SHP77 (cell line): ENCODE measurements around the gene ZNF165.
"Not testable (repeated sequence)": the region's sequence is repeated elsewhere in the genome, so short reads cannot be mapped to it uniquely, and the experiment has no call there.

Experiments
- DNase-seq, 2 experiments: peaks; one replicate each; lab custom pipeline; 2025; lab: John Stamatoyannopoulos, UW

The ZNF165 gene

DNA sequence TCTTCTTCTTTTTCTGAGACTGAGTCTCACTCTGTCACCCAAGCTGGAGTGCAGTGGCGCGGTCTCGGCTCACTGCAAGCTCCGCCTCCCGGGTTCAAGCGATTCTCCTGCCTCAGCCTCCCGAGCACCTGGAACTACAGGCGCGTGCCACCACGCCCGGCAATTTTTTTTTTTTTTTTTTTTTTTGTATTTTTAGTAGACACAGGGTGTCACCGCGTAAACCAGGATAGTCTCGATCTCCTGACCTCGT, at the start of gene ZNF165:
Gene ZNF165 (plus strand): TSS at position 188 of the 250 bp plus-strand sequence. CDS start 4,913 bp downstream, outside the sequence.
- not testable (repeated sequence) for DNase-seq

DNA sequence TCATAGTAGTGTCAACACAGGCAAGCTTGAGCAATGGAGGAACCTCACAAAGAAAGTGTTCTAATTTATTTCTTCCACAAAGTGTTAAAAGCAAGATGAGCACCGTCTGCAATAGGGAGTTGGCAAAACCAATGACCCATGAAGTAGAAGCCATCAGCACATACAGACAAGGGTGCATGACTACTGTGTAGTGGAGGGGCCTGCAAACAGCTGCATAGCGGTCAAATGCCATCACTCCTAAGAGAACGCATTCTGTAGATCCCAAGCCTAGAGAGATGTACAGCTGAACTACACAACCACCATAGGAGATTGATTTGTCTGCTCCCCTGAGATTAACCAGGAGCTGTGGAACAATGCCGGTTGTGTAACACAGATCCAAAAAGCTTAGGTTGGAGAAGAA, 26.8 kb upstream of the ZNF165 start:
- no peak for DNase-seq

DNA sequence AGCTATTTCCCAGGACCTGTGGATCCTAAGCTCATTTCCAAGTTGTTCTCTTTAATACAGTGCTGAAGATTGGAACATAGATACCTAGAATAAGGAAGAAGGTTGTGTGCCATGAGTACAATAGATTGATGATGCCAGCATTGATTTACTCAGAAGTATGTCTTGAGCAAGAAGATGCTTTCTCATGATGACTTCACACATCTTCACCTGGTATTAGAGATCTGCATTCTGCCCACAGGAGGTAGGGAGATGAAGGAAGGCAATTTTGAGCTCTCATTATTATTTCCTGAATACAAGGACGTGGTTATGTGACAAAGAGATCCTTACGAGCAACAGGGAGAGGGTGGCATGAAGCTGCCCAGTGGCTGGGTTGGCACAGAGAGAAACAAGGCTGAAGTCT, 20.0 kb upstream of the ZNF165 start:
- DNase-seq: no peak

DNA sequence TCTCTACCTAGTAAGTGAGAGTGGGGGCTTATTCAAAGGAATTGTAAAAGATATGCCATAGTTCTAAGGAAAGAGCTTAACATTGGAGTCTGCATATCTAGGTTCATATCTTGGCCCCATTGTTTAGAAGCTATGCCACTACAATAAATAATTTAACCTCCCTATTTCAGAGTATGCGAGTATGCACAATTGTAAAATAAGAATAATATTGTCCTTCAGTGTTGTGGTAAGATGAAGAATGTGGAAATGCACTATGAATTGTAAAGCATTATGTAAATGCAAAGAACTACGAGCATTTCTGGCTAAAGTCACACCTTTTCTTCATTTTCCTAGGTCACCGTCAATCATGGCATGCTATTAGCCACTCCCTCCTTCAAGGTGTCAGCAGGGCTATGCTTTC, 16.1 kb upstream of the ZNF165 start:
- no peak for DNase-seq

DNA sequence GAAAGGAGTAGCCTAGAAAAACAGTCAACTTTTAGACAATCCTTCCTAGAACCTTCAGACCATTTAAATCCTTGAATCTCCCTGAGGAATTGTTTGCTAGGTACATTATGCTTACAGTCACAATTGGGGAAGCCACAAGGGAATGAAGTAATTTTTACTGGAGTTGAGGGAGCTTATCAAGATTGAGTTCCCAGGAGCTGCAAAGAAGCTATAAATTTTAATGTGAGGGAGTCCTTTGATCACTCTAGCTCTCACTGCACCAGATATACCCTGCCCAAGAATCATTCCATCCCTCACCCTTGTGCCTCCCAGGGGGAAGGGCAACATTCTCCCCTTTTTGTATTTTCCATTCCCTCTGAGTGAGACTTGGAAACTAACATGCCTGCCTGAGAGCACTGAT, 12.3 kb upstream of the ZNF165 start:
- DNase-seq: no peak

DNA sequence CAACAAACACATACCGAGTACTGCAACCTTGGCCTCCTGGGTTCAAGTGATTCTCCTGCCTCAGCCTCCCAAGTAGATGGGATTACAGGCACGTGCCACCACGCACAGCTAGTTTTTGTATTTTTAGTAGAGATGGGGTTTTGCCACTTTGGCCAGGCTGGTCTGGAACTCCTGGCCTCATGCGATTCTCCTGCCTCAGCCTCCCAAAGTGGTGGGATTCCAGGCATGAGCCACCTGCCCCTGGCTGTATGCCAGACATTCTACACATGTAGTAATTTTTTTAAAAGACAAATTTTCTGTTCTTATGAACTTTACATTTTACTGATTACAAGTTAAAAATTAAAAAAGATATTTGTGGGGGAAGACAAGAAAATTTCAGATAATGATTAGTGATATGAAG, 9.4 kb upstream of the ZNF165 start:
- not testable (repeated sequence) for DNase-seq

DNA sequence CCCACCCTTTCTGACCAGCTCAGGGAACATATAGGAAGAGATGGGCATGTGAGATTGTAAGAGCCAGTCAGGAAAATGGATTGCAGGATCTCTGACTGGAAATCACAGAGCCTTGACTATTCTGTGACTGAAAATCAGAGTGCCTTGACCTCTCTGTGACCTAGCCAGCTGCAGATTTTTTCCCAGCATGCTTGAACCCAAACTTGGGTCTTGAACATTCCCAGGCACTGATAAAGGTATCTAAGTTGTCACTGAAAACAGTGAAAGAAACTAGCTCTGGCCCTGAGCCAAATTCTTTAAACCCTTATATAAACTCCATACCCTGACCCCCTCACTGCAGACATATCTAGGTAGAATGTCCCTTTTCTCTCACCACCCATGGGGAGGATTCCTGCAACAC, 2.3 kb upstream of the ZNF165 start:
- DNase-seq: no peak

DNA sequence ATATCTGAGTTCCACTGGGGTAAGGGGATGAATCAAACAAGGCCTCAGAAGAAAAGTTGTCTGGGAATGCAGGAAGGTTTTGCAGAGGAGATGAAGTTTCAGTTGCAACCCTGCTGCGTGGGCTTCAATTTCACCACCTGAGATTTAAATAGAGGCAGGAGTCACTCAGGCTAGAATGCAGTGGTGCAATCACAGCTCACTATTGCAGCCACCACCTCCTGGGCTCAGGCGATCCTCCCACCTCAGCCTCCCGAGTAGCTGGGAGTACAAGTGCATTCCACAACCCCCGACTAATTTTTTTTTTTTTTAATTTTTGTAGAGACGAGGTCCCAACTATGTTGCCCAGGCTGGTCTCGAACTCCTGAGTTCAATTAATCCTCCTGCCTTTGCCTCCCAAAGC, 1.5 kb upstream of the ZNF165 start:
- DNase-seq: no peak

DNA sequence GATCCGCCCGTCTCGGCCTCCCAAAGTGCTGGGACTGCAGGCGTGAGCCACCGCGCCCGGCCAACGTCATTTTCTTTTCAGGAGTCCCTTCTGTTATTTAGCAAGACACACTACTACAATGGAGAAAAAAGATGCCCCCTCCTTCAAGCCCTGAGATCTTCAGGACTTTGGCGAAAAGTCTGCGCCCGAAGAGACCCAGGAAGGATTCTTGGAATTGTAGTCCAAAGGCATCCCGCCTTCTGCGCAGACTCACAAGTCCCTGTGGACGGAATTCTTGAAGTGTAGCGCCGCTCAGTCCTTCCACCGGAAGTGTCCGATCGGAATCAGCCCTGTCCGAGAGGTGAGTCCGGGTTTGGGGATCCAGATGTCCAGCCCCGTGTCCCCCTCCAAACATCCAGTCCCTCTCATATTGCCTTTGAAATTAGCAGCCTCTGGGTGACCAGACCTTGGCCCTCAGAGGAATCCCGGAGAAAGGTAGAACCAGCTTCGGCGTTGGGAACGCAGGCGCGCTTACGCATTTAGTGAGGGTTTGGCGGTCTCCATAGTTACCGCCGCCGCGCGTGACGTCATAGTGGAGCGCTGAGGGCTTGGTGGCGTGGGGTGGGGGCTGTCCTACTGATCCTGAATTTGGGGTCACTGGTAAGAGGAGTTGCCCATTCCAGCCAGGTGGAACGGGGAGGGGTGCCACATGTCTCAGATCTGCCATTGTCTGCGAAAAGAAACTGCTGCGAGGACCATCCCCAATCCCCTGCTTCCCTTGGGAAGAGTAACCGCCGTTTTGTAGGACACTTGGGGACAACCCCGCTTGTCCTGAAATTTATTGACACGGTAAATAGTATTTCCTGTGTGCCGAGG, 490 bp downstream of the ZNF165 start:
- peak; percentile 86 to 93 for DNase-seq

DNA sequence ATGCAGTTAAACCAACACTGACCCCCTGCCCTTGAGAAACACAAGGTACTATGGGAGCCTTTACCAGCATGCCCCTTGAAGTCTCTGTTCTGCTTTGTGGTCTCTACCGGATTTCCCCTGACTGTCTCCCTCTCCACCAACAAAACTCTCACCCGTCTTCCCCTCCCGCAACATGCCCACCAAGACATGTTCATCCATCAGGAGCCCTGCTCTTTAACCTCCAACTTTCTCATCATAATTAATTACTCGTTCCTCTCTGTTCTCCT, 1.1 kb downstream of the ZNF165 start:
- DNase-seq: no peak

DNA sequence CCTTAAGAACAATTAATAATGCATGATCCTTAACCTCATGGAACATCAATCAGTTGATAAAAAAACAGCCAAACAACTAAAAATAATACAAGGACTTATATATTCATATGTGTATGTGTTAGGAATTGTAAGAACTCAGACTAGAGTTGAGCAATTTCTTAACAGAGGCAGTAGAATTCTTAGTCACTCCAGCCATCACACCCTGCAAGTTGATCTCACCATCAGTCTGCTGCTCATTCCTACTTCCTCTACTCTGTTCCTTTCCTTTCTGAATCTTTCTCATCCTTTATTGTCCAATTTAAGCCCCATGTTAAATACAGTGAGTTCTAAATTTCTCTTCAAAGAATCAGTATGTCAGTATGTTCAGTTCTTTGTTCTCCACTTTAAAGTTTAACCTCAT, 2.6 kb downstream of the ZNF165 start:
- no peak for DNase-seq

DNA sequence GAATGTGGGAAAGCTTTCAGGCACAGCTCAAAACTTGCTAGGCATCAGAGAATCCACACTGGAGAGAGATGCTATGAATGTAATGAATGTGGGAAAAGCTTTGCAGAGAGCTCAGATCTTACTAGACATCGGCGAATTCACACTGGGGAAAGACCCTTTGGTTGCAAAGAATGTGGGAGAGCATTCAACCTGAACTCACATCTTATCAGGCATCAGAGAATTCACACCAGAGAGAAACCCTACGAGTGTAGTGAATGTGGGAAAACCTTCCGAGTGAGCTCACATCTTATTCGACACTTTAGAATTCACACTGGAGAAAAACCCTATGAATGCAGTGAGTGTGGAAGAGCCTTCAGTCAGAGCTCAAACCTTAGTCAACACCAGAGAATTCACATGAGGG, 8.7 kb downstream of the ZNF165 start:
- DNase-seq: no peak

DNA sequence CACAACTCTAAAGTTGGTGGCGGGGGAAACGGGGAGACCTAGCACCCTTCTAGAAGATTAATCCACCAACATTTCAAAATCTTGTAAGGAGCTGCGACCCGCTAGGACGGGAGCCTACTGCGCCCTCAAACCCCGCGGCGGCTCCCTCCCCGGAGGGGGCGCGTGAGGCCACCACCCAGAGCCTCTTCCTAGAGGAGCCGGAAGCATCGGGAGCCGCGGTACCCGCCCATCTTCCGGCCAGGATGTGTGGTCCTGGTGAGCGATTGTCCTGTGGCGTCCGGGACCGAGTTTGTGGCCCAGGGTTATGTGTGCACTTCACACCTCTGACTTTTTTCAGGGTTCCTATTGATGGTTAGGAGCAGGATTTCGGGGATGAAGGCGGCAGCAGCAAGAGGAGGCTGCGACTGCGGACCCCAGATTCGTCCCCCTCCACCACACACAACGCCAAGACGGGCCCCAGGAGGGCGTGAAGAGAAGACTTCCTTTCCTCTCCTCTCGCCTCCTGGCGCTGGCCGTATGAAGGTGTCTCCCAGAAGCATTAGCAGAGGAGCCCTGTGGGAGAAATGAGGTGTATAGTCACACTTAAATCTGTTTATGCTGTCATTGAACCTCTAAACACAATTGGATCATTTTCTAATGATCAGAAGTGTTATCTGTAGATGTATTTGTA, 10.7 kb downstream of the ZNF165 start:
- no peak for DNase-seq

DNA sequence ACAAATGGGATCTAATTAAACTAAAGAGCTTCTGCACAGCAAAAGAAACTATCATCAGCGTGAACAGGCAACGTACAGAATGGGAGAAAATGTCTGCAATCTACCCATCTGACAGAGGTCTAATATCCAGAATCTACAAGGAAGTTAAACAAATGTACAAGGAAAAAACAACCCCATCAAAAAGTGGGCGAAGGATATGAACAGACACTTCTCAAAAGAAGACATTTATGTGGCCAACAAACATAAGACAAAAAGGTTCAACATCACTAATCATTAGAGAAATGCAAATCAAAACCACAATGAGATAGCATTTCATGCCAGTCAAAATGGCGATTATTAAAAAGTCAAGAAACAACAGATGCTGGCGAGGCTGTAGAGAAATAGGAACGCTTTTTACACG, 21.9 kb downstream of the ZNF165 start:
- DNase-seq: not testable (repeated sequence)

DNA sequence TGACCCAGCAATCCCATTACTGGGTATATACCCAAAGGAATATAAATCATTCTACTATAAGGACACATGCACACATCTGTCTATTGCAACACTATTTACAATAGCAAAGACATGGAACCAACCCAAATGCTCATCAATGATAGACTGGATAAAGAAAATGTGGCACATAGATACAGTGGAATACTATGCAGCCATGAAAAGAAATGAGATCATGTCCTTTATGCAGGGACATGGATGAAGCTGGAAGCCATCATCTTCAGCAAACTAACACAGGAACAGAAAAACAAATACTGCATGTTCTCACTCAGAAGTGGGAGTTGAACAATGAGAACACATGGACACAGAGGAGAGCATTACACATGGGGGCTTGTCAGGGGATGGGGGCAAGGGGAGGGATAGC, 22.3 kb downstream of the ZNF165 start:
- DNase-seq: not testable (repeated sequence)

DNA sequence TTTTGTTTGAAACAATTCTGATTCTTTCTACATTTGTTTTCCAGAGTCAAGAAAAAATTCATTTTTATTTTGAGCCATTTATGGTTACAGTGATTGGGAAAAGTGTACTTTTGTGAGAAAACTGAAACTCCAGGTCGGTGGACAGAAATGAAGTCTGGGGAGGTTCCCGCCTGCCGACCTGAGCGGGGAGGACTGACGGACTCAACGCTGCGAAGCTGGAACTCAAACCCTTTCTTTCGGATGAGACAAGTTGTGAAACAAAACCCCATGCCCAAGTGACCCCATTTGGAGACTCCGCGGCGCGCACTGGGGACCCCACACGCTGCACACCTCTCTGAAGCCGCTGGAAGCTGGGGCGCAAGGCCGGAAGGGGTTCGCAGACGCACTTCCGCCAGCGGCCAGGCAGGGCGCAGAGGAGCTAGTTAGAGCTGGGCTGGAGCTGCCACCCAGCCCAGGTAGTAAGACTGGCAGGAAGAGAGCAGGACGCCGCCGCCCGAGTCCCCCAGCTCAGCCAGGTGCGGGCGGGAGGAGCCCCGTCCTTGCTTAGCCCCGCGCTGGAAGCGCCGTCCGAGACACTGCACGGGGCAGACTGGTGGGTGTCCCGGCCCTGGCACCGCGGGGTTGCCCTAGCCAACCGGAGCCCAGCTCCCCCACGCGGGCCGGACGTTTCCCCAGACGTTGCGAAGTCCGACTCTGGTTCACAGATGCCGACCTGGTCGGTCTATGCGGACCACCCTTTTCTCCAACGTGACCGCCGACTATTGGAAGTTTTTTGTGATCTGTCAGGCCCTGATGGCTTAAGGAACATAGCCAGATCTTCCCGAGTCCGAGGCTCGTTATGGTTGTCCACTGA, 24.2 kb downstream of the ZNF165 start:
- DNase-seq: peak; percentile 60 to 86

DNA sequence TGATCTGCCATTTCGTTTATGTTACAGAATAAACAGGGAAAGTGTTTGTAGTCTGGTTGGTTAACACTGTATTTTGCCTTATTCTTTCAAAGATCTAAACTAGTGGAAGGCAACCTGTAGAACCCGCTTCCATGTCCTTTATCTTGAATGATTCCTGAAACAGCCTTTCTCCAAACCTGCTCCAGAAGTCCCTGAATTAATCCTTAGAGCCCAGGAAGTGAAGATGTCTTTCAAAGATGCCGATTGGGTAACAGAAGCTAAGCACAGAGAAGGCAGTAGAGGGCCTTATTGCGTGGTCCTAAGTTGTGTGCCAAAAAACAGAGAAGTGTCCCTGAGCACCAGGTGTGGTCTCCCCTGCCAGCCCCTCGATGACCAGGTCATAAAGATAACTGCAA, 24.9 kb downstream of the ZNF165 start:
- peak in 1 of 2 experiments; percentile 6 for DNase-seq

DNA sequence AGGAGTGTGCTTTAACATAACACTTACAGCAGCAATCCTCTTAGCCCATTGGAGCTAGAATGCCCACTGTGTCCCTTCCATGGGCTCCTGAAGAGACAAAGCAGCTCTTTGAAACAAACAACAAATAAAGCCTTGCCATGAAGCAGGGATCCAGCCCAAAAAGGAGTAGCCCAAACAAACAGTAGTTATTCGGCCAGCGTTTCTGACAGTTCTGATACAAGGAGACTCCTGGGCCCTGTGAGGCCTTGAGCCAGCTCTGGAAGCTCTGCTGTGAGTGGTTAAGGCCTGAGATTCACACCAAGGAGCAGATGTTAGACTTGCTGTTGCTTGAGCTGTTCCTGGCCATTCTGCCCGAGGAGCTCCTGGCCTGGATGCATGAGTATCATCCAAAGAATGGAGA, 27.1 kb downstream of the ZNF165 start:
- no peak for DNase-seq

DNA sequence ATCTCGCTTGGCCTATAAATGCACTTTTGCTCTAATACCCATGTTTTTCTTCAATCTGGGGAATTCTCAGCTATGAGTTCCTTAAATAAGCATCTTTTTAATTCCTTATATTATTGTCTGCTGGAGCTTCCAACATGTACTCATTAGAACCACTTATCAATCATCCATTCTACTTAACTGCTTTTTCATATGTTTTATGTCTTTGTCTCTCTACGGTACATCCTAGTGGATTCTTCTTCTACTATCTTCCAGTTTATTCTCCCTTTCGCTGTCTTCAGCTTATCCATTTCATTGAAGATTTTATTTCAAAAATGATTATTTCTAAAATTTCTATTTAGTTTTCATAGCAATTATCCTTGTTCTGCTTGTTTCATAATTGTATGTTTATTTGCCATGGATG, 31.6 kb downstream of the ZNF165 start:
- DNase-seq: no peak

DNA sequence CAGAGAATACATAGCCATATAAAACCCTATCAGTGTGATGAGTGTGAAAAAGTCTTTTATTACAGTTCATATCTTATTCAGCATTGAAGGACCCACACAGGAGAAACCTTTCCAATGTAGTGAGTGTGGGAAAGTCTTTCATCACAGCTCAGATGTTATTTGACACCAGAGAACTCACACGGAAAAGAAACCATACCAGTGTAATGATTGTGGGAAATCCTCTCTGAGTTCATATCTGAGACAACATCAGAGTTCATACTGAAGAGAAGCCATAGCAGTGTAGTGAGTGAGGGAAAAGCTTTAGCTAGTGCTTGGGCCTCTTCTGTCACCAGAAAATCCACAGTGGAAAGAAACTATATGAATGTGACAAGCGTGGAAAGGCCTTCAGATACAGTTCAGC, 35.4 kb downstream of the ZNF165 start:
- no peak for DNase-seq

DNA sequence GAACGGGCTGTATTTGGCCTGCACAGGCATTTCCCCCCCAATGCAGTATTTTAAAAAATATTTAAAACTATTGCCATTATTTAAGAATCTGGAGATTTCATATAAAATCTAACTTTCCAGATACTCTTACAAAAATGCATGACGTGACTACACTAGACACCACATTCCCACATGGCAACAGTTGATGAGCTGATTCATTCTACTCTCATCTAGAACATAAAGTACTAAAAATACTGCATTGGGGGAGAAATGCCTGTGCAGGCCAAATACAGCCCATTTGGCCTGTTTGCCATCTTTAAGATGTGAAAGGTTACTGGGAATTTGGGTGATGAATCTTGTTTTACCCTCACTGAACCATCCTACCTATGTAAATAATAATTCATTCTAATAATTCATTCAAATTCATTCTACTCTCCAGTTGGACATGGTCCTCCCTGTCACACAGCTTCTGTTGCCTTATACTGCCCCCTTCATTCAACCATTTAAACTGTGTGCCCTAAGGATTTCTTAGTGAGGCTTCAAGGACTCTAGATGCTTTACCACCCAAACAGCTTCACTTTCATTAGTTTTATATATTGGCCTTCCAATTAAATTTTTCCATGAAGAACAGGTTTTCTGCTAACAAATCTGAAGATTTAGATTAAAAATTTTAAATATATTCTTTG, 37.1 kb downstream of the ZNF165 start:
- DNase-seq: no peak

DNA sequence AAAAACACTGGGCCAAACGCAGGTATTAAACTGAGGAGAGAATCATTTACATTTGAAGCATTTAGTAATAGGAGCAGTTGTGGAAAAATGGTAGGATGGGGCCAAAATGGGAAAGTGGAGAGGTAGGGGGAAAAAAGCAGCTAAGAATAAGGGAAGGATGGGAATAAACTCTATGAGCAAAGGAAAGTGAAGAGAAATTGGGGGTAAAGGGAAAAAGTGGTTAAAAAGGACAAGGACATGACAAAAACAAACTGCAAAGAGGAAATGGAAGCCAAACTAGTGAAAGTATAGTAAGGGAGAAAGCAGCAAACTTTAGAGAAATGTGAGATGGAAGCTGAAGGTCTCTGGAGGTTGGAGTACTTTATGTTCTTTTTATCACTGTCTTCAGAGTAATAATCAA, 37.8 kb downstream of the ZNF165 start:
- no peak for DNase-seq

DNA sequence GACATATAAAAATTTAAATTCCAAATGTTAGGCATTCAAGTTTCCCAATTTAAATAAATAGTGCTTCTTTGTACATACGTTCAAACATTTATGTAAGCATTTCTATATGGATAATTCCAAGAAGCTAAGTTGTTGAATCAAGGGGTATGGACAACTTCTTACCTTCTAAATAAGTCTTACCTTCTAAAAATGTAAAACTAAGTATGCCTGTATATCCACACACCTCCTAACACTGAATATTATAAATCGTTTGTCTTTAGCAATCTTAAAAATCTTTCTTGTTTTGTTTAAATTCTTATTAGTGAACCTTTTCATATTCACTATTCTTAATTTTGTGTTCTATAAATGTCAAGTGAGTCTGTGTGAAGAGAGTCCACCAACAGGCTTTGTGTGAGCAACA, 41.5 kb downstream of the ZNF165 start:
- no peak for DNase-seq
